Epidermal melanocyte (primary cell): ENCODE measurements around the gene EYA4.

Source experiments
- DNase-seq: peaks from one replicate; pipeline ENCODE4 v3.0.0; 2011; ENCODE audit warnings: low spot score; ENCODE audit not compliant: insufficient read length

Gene EYA4

GRCh38 chr6:133441491-133441890 is 200.3 kb downstream of the EYA4 start:
- no peak for DNase-seq

GRCh38 chr6:133446789-133447188 is 205.6 kb downstream of the EYA4 start:
- DNase-seq: no peak

GRCh38 chr6:133447924-133448323 is 206.8 kb downstream of the EYA4 start:
- no peak for DNase-seq

- DNase-seq: no peak
These were observed 215.3 kb downstream of the EYA4 start for GRCh38 chr6:133456439-133456838.

GRCh38 chr6:133456944-133457343 is 215.8 kb downstream of the EYA4 start:
- DNase-seq: no peak

- DNase-seq: no peak
These were observed 218.9 kb downstream of the EYA4 start for GRCh38 chr6:133460101-133460500.

- no peak for DNase-seq
These were observed 222.6 kb downstream of the EYA4 start for GRCh38 chr6:133463790-133464189.

- no peak for DNase-seq
These were observed 225.5 kb downstream of the EYA4 start for GRCh38 chr6:133466680-133467079.

- no peak for DNase-seq
These were observed 226.2 kb downstream of the EYA4 start for GRCh38 chr6:133467231-133467981.

- DNase-seq: no peak
These were observed 226.8 kb downstream of the EYA4 start for GRCh38 chr6:133467982-133468380.

- no peak for DNase-seq
These were observed 227.4 kb downstream of the EYA4 start for GRCh38 chr6:133468591-133468990.

GRCh38 chr6:133474516-133474915 is 233.4 kb downstream of the EYA4 start:
- no peak for DNase-seq

GRCh38 chr6:133478673-133479072 is 237.5 kb downstream of the EYA4 start:
- DNase-seq: no peak

- no peak for DNase-seq
These were observed 246.0 kb downstream of the EYA4 start for GRCh38 chr6:133487174-133487573.

- no peak for DNase-seq
These were observed 254.2 kb downstream of the EYA4 start for GRCh38 chr6:133495205-133495903.

- DNase-seq: no peak
These were observed 258.5 kb downstream of the EYA4 start for GRCh38 chr6:133499662-133500061.

GRCh38 chr6:133501675-133502270 is 260.6 kb downstream of the EYA4 start:
- no peak for DNase-seq

- no peak for DNase-seq
These were observed 261.5 kb downstream of the EYA4 start for GRCh38 chr6:133502441-133503335.

GRCh38 chr6:133503336-133503729 is 262.2 kb downstream of the EYA4 start:
- DNase-seq: no peak

- no peak for DNase-seq
These were observed 263.0 kb downstream of the EYA4 start for GRCh38 chr6:133504158-133504557.

GRCh38 chr6:133504761-133505160 is 263.6 kb downstream of the EYA4 start:
- DNase-seq: no peak

- DNase-seq: no peak
These were observed 264.5 kb downstream of the EYA4 start for GRCh38 chr6:133505681-133506080.
